ENCODE measurements around the gene SLC25A30. TPM values are rescaled to one million over a fixed set of nuclear protein-coding genes. Genes with fewer than 3 reads are reported as not detected.
A peak's percentile ranks its signal among the peaks of the same experiment; 100 is the strongest.

Gene SLC25A30
- polyA plus RNA-seq, 1 experiment, result 14.0 TPM

GRCh38 chr13:45416516-45417128, 1.6 kb downstream of the SLC25A30 start:
- Histone ChIP-seq H3K9me3 (ENCODE audit: control insufficient read depth, insufficient read depth, low read length) (no peaks in the 10 kb centered on the region; the same call in 1 of the 2 replicates), H3K27ac (ENCODE audit: low read depth, low read length) (no peak overlapping the region), H3K27me3 (ENCODE audit: control insufficient read depth, insufficient read depth, low read length) (no peaks in the 10 kb centered on the region), H3K4me3 (ENCODE audit: low read depth, low read length) (peak overlapping the region; percentile 80)
- no peak for DNase-seq (ENCODE audit: low read depth, low spot score)
- TF ChIP-seq CTCF (IDR thresholded peaks at IDR 0.05; ENCODE audit: low read depth, low read length), result no peak
- ChIA-PET POLR2A (interaction anchor here (0.8 kb wide), 1 partner anchor 116 kb away, joined by 3 read pairs; no protein-coding TSS in a partner anchor), CTCF (interaction anchor here (1.4 kb wide), 1 partner anchor 45 kb away, joined by 3 read pairs; no protein-coding TSS in a partner anchor)

- no peaks in the 10 kb centered on the region for H3K27me3 ChIP-seq (ENCODE audit: control insufficient read depth, insufficient read depth, low read length)
- DNase-seq (ENCODE audit: low read depth, low spot score), result no peak
- H3K27ac ChIP-seq (ENCODE audit: low read depth, low read length), result peak overlapping the region; percentile 22
- POLR2A ChIA-PET, result interaction anchor here (0.6 kb wide), 1 partner anchor 28 kb away, joined by 3 read pairs; no protein-coding TSS in a partner anchor
- no peaks in the 10 kb centered on the region; the same call in 1 of the 2 replicates for H3K9me3 ChIP-seq (ENCODE audit: control insufficient read depth, insufficient read depth, low read length)
- TF ChIP-seq CTCF (IDR thresholded peaks at IDR 0.05; ENCODE audit: low read depth, low read length), result no peak
- CTCF ChIA-PET, result interaction anchor here (0.6 to 4.7 kb wide), 3 partner anchors 20 to 269 kb away, joined by 4 to 28 read pairs (median 14); no protein-coding TSS in a partner anchor
- H3K4me3 ChIP-seq (ENCODE audit: low read depth, low read length), result no peak overlapping the region; the same call in 1 of the 2 replicates
Observed at GRCh38 chr13:45415112-45415511, 3.1 kb downstream of the SLC25A30 start.

GRCh38 chr13:45413826-45414307, 4.3 kb downstream of the SLC25A30 start:
- Histone ChIP-seq H3K27ac (ENCODE audit: low read depth, low read length) (peak overlapping the region; percentile 22), H3K4me3 (ENCODE audit: low read depth, low read length) (no peak overlapping the region), H3K27me3 (ENCODE audit: control insufficient read depth, insufficient read depth, low read length) (no peaks in the 10 kb centered on the region), H3K9me3 (ENCODE audit: control insufficient read depth, insufficient read depth, low read length) (no peaks in the 10 kb centered on the region; the same call in 1 of the 2 replicates)
- POLR2A ChIA-PET, result interaction anchor here (0.7 to 1.3 kb wide), 2 partner anchors 73 to 684 kb away, joined by 5 to 6 read pairs; partner anchors contain the start of gene TPT1
- DNase-seq (ENCODE audit: low read depth, low spot score), result no peak
- CTCF ChIA-PET, result interaction anchor here (2.5 to 4.7 kb wide), 2 partner anchors 19 to 43 kb away, joined by 14 to 28 read pairs; no protein-coding TSS in a partner anchor
- TF ChIP-seq CTCF (IDR thresholded peaks at IDR 0.05; ENCODE audit: low read depth, low read length), result no peak

- TF ChIP-seq CTCF (IDR thresholded peaks at IDR 0.05; ENCODE audit: low read depth, low read length), result no peak
- Histone ChIP-seq H3K4me3 (ENCODE audit: low read depth, low read length) (no peak overlapping the region), H3K27ac (ENCODE audit: low read depth, low read length) (no peak overlapping the region), H3K9me3 (ENCODE audit: control insufficient read depth, insufficient read depth, low read length) (no peaks in the 10 kb centered on the region), H3K27me3 (ENCODE audit: control insufficient read depth, insufficient read depth, low read length) (no peaks in the 10 kb centered on the region)
- DNase-seq (ENCODE audit: low read depth, low spot score), result no peak
- POLR2A ChIA-PET, result interaction anchor here (0.6 kb wide), 1 partner anchor 1319 kb away, joined by 3 read pairs; no protein-coding TSS in a partner anchor
- CTCF ChIA-PET, result interaction anchor here (0.7 to 4.7 kb wide), 5 partner anchors 18 to 541 kb away, joined by 4 to 28 read pairs (median 7); no protein-coding TSS in a partner anchor
Observed at GRCh38 chr13:45412274-45413049, 5.7 kb downstream of the SLC25A30 start.
